HT-29 (cell line): ENCODE results near the gene TIMP2. TPM values are rescaled to one million over a fixed set of nuclear protein-coding genes. Genes with fewer than 3 reads are reported as not detected.
"Not testable (repeated sequence)": the region's sequence is repeated elsewhere in the genome, so short reads cannot be mapped to it uniquely, and the experiment has no call there.

Experiments
- DNase-seq: peaks from one replicate; pipeline ENCODE4 v3.0.0-alpha.2; 2015; ENCODE audit warnings: low spot score
- total RNA-seq: library from RNA; depleted of rRNA; stranded (reverse); fragments of >200 nt; shearing (Covaris generic); gene quantifications from 2 replicates; pipeline ENCODE4 v1.2.3, GENCODE V29; 2014

The TIMP2 gene
- total RNA-seq, 1 experiment from 2014 or later = 12.6 TPM

DNA sequence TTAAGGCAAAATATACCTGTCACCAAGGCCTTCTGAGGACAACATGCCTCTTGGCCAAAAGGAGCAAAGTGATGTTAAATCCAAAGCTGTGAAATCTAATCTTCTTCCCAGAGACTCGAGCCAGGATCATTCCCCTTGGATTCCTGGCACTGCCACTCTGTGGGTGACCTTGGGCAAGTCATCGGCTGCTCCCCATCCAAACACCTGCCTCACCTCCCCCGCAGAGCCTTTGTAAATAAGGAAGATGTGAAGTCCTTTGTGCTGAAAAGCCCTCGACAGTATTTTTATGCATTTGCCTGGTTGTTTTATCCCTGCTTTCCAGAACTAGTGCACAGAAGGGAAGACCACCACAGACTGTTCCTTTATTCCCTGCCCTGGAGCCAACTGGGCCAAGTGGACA, 16.8 kb downstream of the TIMP2 start:
- no peak for DNase-seq

DNA sequence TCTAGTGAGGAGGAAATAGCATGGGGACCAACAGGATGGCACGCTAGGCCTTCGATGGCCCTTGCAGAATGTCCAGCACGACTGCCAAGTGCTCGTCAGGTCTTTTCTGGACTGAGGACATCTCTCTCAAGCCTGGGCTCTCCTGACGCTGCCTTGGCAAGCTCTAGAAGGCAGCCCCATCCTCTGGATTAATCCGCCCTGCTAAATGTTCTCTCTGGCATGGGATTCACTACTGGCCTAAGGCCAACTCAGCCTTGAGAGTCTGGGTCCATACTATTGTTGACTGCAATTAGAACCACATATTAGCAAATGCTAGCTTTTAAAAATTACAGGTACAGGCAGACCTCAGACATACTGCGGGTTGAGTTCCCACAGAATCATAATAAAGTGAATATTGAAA, 19.6 kb downstream of the TIMP2 start:
- DNase-seq = no peak

DNA sequence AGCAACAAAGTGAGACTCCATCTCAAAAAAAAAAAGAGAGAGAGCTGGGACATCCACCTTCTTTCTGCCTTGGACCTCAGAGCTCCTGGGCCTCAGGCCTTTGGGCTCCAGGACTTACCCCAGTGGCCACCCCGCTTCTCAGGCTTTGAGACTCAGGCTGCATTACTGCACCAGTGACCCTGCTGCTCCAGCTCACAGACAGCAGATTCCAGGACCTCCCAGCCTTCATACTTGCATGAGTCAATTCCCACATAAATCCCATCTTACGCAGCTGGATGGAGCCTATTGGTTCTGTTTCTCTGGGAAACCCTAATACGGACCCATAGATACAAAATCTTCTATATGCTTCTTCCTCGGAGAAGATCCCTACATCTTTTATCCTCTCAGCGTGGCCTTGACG, 20.1 kb downstream of the TIMP2 start:
- no peak for DNase-seq

DNA sequence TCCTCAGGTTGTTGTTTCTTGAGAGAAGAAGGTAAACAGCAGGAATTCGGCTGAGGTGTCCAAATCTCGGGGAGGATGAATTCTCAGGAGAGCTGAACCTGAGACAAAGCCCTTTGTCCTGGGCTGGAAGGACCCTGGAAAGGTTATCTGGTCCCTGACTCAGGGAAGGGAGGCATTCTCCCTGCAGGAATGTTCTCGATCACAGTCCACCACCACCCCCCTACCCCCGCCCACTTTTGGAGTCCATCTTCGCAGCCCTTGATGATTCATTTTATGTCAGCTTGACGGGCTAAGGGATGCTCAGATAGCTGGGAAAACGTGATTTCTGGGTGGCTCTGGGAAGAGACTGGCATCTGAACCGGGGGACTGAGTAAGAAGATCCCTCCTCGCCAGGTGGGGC, 20.8 kb downstream of the TIMP2 start:
- DNase-seq = no peak

DNA sequence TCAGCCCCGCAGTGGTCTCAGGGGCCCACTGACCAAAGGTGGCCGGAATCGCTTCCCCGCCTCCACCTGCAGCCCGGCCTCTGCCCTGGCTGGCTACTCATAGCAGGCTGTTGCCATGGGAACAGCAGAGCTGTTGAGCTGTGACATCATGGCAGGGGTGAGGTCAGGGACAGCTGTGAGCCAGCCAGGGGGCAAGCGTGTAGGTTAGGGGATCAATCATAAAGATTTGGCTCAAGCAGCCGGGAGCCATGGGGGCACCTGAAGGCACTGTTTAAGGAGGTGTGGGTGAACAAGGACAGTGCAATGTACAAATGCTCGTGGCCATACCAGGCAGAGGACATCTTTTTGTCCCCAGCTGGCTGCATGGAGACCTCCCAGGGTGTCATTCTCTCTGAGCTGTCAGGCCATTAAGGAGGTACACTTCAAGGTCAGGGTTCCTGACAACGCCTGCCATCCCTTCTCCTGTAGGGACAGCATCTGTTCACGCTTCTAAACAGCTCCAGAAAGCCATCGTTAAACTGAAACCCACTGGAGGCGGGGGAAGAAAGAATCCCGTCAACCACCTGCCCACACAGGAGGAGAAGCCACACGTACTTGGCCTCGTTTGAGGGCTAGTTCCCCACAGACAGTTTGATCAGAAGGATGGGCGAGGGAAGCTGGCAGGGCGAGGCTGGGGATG, 21.9 kb downstream of the TIMP2 start, which contains the start of gene CEP295NL:
Gene CEP295NL (minus strand): TSS at position 101 of the 679 bp plus-strand sequence. CDS start 1,373 bp downstream, outside the sequence.
- DNase-seq = peak; percentile 31

DNA sequence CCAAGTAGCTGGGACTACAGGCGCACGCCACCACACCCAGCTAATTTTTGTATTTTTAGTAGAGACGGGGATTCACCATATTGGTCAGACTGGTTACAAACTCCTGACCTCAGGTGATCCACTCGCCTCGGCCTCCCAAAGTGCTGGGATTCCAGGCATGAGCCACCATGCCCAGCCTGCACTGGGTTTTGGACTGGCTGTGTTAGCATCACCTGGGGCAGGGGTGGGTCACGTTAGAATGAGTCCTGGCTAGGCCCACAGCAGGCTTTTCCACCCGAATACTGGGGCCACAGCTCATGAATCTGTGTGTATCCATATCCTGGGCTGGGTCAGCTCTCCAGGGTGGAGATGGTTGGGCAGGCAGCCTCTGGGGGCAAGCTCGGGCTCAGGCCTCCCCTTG, 23.0 kb downstream of the TIMP2 start:
- DNase-seq = not testable (repeated sequence)

DNA sequence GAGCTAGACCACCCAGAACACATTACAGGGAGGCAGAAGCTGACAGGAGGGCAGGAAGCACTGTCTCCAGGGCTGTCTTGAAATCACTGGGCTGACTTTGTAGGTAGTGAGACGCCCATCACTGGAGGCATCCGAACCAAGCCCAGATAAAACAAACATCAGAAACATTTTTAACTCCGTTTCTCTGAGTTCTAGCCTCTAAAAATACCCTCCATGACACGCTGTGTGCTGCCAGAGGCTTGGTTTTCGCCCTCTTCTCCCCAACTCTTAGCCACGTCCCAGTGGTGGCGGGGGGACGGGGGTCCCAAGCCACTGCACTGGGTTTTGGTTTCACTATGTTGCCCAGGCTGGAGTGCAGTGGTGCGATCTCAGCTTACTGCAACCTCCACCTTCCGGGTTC, 23.4 kb downstream of the TIMP2 start:
- no peak for DNase-seq

DNA sequence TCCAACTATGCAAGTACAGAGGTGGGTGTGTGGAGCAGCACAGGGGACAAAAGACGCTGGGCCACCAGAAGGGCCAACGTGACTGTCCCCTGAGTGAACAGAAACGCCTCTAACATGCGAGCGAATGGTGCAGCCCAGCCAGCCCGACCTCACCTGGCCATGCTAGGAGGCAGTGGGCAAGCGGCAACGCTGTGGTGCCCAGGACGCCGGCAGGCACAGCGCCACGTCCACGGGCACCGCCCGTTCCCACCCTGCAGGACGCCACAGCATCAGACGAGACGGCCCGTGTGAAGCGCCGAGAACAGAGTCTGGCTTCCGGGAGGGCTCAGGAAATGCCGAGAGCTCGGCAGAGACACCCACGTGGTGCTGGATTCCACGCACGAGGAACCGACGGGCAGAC, 24.4 kb downstream of the TIMP2 start:
- DNase-seq = no peak

DNA sequence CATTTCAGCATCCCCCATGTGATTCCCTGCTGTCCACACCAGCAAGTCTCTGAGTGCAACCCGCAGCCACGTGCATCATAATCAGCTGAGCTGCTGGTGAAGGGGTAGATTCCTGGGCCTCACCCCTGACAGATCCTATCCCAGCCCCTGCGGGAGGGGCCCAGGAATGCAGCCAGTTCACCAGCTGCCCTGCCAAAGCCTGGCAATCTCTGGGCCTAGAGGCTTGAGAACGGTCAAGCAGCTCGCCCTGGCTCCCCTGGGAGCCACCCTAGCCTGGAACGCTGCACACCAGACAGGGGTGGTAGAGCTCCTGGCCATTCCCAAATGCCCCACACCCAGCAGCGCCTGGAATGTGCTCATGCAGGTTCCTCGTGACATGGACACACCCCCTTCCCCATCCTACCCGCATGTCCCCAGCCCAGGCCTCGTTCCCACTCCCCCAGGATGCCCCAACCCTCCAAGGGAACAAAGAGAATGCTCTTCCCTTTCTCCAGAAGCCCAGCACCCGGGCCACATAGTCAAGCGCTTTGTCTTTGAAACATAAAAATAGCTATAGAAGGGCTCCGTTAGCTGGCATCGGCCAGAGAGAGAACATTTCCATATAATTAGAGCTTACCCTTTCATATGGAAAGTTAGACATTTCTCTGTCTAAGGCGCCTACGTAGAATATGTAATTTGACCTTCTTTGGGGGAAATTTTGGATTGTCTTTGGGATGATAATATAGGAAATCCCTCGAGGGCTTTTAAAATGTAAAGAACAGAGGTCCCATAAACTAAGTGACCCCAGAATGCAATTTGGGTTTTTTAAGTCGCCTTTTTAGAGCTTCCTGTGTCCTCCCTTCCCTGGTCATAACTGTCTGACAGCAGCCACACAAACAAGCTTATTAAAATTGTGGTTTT, 25.6 kb downstream of the TIMP2 start:
- DNase-seq = peak; percentile 16

DNA sequence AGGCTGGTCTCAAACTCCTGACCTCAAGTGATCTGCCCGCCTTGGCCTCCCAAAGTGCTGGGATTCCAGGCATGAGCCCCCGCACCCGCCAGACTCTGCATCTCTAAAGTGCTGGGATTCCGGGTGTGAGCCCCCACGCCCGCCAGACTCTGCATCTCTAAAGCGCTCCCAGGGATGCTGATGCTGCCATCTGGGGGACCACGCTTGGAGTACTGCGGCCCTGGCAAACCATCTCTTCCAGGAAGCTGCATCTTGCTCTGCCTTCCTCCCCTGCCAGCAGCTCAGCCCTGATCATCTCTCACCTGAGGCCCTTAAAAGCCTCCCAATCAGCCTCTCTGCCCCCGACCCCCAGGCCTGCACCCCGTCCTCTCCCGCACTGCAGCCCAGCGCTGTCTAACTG, 26.2 kb downstream of the TIMP2 start:
- no peak for DNase-seq

DNA sequence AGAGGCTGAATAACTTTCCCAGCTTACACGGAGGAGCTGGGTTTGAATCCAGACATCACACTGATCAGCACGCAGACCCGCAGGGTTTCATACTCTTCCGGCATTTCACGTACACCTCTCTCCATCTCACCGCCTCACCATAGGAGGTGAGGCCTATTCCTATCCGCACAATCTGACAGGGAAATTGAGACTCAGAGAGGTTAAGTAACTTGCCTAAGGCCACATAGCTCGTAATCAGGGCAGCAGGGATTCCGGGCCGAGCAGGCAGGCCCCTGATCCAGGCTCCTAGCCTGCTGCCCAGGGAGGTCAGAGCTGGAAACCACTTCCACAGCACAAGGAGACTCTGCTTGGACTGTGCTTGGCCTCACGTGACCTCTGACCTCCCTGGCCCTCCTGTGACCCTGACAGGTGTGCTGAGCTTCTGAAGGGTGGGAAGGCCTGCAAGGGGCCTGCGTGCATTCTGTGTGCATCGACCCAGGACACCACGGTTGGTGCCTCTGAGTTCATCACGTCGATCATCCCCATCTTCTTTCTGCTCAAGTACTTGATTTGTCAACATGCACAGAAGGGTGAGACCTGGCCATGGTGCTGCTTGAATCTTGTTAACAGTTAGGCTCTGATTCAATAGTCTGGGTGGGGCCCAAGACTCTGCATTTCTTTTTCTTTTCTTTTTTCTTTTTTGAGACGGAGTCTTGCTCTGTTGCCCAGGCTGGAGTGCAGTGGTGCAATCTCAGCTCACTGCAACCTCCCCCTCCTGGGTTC, 26.9 kb downstream of the TIMP2 start:
- DNase-seq = no peak

DNA sequence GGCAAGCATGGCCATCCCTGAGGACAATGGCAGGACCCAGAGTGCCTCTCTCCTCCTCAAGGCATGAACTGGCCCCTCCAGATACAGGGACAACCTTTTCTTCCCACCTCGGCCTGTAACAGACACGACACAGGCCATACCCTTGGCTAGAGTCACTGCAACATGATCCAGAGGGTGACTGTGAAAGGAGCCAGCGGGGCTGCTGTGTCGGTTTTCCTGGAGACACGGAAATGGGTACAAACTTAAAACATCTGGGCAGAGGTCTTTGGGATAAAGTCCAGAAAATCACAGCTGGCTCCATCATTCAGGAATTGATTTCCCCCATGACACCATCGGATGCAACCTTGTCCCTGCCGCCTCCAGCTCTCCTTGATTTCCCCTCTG, 27.5 kb downstream of the TIMP2 start:
- no peak for DNase-seq

DNA sequence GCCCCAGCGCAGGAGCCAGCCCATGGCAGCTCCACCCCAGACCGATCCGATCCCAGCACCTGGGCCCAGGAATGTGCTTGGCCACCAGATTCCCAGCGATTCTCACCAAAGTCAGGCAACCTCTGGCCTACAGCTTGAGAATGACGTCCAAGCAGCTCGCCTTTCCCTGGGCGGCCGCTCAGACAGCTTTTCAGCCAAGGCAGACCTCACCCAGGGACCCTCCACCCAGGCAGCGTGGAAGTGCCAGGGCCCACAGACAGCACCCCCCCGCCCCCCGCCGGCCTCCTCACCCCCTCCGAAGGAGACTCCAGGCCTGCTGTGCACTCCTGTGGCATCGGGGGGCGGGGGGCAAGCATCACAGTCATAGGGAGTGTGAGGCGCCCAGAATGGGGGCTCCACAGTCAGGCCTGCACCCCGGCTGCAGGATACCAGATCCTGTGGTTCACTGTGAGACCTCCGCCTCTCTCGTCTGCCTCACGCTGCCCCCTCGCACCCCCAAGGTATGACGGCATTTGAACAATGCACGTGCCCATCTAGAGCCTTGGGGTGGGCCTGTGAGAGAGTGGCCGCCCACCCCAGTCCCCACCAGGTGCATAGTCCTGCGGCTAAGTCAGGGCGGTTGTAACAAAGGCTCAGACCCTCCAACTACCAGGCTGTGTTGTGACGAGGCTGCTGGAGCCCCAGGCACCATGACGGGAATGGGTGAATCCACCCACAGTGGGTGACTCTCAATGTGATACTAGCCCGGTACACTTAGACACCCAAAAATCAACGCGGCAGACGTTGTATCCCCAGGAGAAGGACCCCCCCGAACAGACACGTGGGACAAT, 28.1 kb downstream of the TIMP2 start:
- DNase-seq = no peak

DNA sequence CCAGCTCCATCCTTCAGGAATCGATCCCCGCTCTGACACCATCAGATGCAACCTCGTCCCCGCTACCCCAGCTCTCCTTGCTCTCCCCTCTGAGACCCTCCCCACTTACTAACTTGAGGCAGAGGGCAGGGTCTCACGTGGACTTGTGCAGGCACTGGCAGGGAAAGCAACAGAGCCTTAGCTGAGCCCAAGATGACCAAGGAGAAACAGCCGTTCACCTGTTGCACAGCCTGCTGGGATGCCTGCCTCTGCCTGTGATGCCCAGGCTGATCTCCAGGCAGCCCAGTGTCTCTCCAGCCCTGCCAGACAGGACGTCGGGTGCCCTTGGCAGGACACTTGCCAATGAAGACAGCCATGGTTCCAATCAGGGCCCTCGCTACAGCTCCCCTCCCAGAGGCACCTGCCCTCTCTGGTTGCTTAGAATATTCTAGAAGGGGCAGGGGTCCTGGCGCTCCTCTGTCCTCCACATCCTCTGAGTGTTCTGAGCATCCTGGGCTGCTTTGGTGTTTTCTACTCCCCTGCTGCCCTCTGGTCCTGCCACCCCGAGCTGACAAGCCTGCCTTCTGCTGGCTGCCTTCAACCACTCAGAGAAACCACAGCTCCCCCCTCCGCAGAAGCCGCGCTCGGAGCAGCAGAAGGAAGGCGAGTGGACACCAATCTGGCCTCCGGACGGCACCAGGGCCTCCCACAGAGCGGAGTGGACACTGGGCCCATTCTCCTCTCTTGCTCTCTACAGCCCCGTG, 28.9 kb downstream of the TIMP2 start:
- DNase-seq = no peak

DNA sequence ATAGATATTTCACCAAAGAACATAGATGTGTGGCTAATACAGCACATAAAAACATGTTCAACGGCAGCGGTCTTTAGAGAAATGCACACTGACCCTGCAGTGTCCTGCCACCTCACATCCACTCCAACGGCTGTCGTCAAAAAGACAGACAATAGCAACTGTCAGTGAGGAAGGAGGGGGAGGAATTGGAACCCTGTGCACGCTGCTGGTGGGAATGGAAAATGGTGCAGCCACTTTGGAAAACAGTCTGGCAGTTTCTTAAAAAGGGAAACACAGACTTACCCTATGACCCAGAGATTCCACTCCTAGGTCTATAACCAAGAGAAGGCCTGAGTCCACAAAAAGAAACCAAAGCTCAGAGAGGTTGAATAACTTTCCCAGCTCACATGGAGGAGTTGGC, 29.9 kb downstream of the TIMP2 start:
- no peak for DNase-seq

DNA sequence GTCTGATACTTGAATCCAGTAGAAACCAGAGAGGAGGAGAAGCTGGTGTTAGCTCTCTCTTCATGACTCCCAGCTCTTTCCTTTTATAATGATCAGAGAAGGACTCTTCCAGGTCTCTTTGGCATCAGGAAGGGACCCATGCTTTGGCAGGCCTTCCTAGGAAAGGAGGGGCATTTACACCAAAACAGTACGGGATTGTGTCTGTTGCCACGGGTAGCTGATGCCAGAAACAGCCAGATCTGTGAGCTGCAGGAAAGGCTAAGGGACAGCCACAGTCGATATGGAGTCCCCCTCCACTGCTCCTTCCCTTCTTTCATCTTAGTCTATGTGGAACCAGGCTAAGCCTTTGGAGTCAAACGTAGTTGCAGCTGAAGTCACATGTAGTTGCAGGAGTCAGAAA, 31.5 kb downstream of the TIMP2 start:
- no peak for DNase-seq

DNA sequence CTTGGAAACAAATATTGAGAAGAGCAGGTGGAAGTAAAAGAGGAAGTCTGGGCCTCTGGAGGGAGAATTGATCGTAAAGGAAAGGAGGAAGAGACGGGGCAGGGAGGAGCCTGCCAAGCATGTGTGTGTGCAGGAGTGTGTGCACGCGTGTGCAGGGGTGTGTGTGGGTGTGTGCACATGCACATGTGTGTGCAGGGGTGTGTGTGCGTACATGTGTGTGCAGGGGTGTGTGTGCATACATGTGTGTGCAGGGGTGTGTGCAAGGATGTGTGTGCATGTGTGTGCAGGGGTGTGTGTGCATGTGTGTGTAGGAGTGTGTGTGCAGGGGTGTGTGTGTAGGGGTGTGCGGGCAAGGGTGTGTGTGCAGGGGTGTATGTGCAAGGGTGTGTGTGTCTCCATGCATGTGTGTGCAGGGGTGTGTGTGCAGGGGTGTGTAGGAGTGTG, 32.2 kb downstream of the TIMP2 start:
- no peak for DNase-seq

DNA sequence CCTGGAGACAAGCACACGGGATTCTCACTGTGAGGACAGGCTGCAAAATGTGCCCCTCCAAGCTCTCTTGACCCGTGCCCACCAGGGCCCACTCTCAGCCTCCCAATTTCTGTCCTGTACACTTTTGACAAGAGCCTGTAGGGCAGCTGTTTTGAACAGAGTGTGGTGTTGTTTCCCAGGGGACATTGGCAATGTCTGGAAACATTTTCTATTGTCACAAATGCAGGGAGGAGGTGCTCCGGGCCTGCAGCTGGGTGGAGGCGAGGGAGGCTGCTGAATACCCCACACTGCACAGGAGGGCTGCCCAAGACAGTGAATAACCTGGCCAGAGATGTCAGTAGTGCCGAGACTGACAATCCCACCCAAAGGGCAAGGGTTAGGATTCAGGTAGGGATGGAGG, 32.7 kb downstream of the TIMP2 start:
- no peak for DNase-seq

DNA sequence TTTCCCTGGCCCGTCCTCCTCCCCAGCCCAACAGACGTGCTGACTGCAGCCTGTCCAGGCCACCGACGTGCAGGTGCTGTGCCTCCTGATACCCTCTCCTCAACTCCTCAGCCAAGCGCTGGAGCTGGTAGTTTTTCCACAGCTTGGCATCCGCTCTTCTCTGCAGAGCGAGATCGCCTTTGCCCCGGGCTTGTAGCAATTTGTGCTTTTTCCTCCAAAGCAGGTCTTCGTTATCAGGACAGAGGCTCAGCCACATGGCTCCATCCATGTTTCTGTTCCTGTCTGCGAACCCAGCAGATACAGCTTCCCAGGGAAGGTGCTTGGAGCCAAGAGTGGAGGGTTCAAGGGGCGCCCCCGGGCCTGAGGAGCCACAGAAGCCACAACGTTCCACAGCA, 33.1 kb downstream of the TIMP2 start:
- DNase-seq = no peak

DNA sequence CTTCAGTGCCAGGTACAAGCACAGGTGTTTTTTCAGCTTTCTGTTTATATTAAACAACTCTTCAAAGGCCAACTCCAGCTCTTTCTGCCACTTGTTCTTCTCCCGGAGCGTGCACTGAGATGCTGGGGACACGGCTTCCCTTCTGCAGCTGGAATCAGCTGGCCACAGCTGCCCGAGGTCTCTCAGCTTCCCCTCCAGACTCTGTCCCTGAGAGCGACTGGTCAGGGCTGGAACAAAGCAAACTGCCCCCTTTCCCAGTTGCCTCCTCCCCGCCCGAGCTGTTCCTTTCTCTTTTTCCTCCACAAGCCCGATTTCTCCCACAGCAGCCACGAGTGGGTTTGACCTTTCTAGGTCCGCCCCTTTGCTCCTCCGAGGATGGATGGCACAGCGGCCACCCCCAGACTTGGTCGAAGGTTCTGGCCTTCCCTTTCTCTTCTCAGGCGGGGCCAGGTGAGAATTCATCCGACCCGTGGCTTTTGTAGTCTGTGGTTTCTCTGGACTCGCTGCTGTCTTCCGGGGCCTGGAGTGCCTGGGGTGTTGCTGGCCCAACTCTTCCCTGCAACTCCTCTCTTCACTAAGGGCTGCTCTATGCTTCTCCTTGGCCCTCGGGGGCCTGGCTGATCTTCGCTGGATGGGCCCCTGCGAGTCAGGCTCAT, 33.7 kb downstream of the TIMP2 start:
- no peak for DNase-seq
